Memory B cell (primary cell): ENCODE results near the gene POLG.

Experiments used
- ATAC-seq: fragments of 150-1000 bp; cut with Tn5 transposase; 2 replicates; pipeline ENCODE4 v1.10.0; 2021; ENCODE audit warnings: low read depth, mild to moderate bottlenecking, moderate library complexity
- DNase-seq, 2 donors: peaks; one replicate each; pipeline ENCODE4 v3.0.0; 2022; ENCODE audit warnings: low spot score in 2 of 2
- H3K27ac Mint-ChIP-seq: one replicate; pipeline ENCODE4 v1.8.0; 2022; ENCODE audit warnings: mild to moderate bottlenecking, moderate library complexity, mixed read lengths
- H3K27me3 Mint-ChIP-seq: one replicate; pipeline ENCODE4 v1.8.0; 2022; ENCODE audit warnings: mixed read lengths
- H3K36me3 Mint-ChIP-seq: one replicate; pipeline ENCODE4 v1.8.0; 2022; ENCODE audit warnings: mild to moderate bottlenecking, mixed read lengths
- H3K4me1 Mint-ChIP-seq: one replicate; pipeline ENCODE4 v1.8.0; 2022; ENCODE audit warnings: mixed read lengths
- H3K4me3 Mint-ChIP-seq: one replicate; pipeline ENCODE4 v1.8.0; 2022; ENCODE audit warnings: mild to moderate bottlenecking, moderate library complexity, mixed read lengths
- H3K9me3 Mint-ChIP-seq: one replicate; pipeline ENCODE4 v1.8.0; 2022; ENCODE audit warnings: mixed read lengths

POLG gene

GRCh38 chr15:89334510-89335297, at the start of gene POLG:
Gene POLG, minus strand, starts transcription at chr15:89334824. Its CDS starts 1,070 bp downstream, at chr15:89333754.
- peaks cover 29% of the 10 kb centered on the region for H3K4me1 Mint-ChIP-seq
- no peaks in the 10 kb centered on the region for H3K27me3 Mint-ChIP-seq
- peaks cover 13% of the 10 kb centered on the region for H3K36me3 Mint-ChIP-seq
- peak within 1 kb of the TSS; percentile 89 for H3K4me3 Mint-ChIP-seq
- peak within 1 kb of the TSS; percentile 100 for H3K27ac Mint-ChIP-seq
- DNase-seq = peak; percentile 100
- H3K9me3 Mint-ChIP-seq = peaks cover 2% of the 10 kb centered on the region
- peak; percentile 86 for ATAC-seq

DNA sequence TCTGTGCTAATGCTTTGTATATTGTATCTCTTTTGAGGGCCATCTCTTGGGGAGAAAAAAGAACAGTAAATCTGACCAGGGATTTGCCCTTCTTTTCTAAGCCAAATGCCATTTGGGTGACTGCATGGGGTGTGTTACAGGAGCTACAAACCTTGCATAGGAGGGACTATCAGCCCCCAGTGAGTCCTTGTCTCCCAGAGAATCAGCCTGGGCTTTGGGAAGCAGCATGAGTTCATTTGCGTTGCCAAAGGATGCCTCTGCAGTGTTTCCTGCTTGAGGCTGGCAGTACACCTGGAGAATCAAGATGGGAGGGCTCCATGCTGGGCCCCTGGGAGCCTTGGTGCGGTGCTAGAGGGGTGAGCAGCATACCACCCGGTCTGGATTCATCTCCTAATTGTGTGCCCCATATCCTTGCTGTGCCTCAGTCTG, 49.6 kb upstream of the POLG start:
- ATAC-seq (no peak), DNase-seq (no peak)
- H3K9me3 Mint-ChIP-seq = no peaks in the 10 kb centered on the region
- H3K27me3 Mint-ChIP-seq = peaks cover 14% of the 10 kb centered on the region
- no peaks in the 10 kb centered on the region for H3K4me1 Mint-ChIP-seq
- H3K4me3 Mint-ChIP-seq = no peak overlapping the region
- H3K36me3 Mint-ChIP-seq = no peaks in the 10 kb centered on the region
- H3K27ac Mint-ChIP-seq = no peak overlapping the region

- Mint-ChIP-seq H3K27ac (no peak overlapping the region), H3K4me1 (no peaks in the 10 kb centered on the region), H3K4me3 (no peak overlapping the region), H3K36me3 (no peaks in the 10 kb centered on the region), H3K9me3 (no peaks in the 10 kb centered on the region), H3K27me3 (peaks cover 11% of the 10 kb centered on the region)
- no peak for ATAC-seq
- DNase-seq = no peak
Observed at GRCh38 chr15:89383365-89384175, 48.9 kb upstream of the POLG start.

GRCh38 chr15:89381888-89382686, 47.5 kb upstream of the POLG start:
- H3K27me3 Mint-ChIP-seq = peaks cover 16% of the 10 kb centered on the region
- no peak overlapping the region for H3K4me3 Mint-ChIP-seq
- no peak overlapping the region for H3K27ac Mint-ChIP-seq
- no peaks in the 10 kb centered on the region for H3K36me3 Mint-ChIP-seq
- ATAC-seq (no peak), DNase-seq (no peak)
- H3K9me3 Mint-ChIP-seq = no peaks in the 10 kb centered on the region
- no peaks in the 10 kb centered on the region for H3K4me1 Mint-ChIP-seq

GRCh38 chr15:89381331-89381730, 46.7 kb upstream of the POLG start:
- peaks cover 23% of the 10 kb centered on the region for H3K27me3 Mint-ChIP-seq

GRCh38 chr15:89379818-89380217, 45.2 kb upstream of the POLG start:
- H3K36me3 Mint-ChIP-seq = no peaks in the 10 kb centered on the region
- peaks cover 2% of the 10 kb centered on the region for H3K4me1 Mint-ChIP-seq
- peaks cover 28% of the 10 kb centered on the region for H3K27me3 Mint-ChIP-seq
- ATAC-seq (no peak), DNase-seq (no peak)
- H3K4me3 Mint-ChIP-seq = peak overlapping the region; percentile 67
- no peaks in the 10 kb centered on the region for H3K9me3 Mint-ChIP-seq
- H3K27ac Mint-ChIP-seq = no peak overlapping the region

More at GRCh38 chr15:89381331-89381730, 46.7 kb upstream of the POLG start:
- no peaks in the 10 kb centered on the region for H3K36me3 Mint-ChIP-seq
- H3K27ac Mint-ChIP-seq = no peak overlapping the region
- H3K4me1 Mint-ChIP-seq = peaks cover 1% of the 10 kb centered on the region
- ATAC-seq = no peak
- H3K9me3 Mint-ChIP-seq = no peaks in the 10 kb centered on the region
- no peak for DNase-seq
- no peak overlapping the region for H3K4me3 Mint-ChIP-seq

DNA sequence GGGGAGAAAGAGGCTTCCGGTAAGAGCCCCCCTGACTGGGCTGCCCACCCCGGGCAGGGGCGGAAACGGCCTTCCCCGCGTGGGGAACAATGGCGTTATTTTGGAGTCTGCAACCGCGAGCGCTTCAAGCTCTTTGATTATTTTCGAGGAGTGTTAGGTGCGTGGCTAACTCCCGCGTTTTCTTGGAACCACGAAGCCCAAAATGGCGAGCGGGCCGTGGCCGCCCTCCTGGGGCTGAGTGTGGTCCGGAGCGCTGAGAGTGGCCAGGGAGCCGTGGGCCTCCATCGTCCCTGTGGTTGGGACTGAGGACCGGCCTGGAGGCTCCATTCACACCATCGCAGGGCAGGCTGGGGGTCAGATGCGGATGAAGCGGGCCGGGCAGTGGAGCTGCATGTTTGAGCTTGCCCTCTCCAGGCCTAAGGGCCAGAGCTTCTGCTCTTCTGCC, 44.6 kb upstream of the POLG start:
- Mint-ChIP-seq H3K9me3 (no peaks in the 10 kb centered on the region), H3K27ac (no peak overlapping the region), H3K27me3 (peaks cover 29% of the 10 kb centered on the region), H3K36me3 (no peaks in the 10 kb centered on the region), H3K4me3 (peak overlapping the region; percentile 67), H3K4me1 (peaks cover 2% of the 10 kb centered on the region)
- ATAC-seq (no peak), DNase-seq (no peak)

DNA sequence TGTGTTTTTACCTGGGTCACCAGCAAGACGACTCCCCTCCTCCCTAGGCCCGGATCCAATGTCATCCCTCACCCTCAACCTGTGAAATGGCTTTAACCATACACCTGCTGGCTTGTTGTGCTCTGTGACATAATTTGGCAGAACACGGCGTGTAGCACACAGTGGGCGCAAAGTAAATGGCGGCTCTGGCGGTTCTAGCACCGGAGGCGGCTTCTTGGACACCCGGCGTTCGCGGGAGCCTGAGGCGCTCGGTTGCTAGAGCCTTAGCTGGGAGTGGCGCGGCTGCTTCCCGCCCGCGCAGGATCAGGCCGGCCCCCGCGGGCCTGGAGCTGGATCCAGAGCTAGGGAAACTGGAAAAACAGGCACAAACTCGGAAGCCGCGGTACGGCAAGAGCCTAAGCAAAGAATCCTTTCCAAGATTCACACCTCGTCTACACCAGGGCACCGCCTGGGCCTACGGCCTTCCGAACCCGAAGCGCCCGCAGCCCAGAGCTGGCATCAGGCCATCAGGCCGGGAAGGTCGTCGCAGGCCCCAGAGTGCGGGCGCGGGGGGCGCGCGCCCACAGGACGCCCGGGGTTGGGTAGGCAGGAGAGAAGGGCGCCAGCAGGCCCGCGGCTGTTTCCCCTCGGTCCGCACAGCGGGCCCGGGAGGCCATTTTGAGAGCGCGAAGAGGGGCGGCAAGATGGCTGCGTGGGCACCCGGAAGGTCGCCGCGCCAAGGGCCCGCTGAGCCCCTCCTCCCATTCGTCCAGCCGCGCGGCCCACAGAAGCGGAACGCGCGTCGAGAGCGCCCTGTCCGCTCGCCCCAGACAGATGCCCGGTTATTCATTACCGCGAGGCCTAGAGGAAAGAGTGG, 43.9 kb upstream of the POLG start:
- H3K27me3 Mint-ChIP-seq = peaks cover 29% of the 10 kb centered on the region
- H3K4me3 Mint-ChIP-seq = peak overlapping the region; percentile 63
- no peaks in the 10 kb centered on the region for H3K36me3 Mint-ChIP-seq
- no peak for DNase-seq
- no peaks in the 10 kb centered on the region for H3K9me3 Mint-ChIP-seq
- no peak overlapping the region for H3K27ac Mint-ChIP-seq
- H3K4me1 Mint-ChIP-seq = peaks cover 2% of the 10 kb centered on the region
- peak; percentile 39 for ATAC-seq

DNA sequence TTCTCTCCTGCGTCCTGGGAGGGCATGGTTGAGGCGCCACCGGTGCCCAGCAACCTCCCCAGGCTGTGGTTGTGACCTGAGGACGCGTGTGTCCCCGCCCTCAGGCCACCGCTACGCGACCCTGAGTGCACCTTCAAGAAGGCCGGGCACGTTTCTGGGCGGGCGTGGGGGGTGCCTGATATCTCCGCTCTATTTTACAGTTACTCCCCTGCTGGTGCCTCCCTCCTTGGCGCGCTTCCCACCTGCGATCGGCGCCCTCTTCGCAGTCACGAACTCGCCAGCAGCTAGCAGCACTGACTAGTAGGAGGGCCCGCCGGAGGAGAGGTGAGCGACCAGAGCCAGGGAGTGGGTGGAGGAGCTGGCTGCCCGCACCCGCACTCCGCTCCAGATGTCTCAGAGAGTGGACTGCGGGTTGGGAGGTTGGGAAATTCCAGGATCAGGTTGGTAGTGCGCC, 43.2 kb upstream of the POLG start:
- no peak overlapping the region for H3K27ac Mint-ChIP-seq
- peak overlapping the region; percentile 63 for H3K4me3 Mint-ChIP-seq
- H3K4me1 Mint-ChIP-seq = peaks cover 2% of the 10 kb centered on the region
- no peaks in the 10 kb centered on the region for H3K9me3 Mint-ChIP-seq
- peaks cover 29% of the 10 kb centered on the region for H3K27me3 Mint-ChIP-seq
- ATAC-seq (peak; percentile 15), DNase-seq (no peak)
- H3K36me3 Mint-ChIP-seq = no peaks in the 10 kb centered on the region

DNA sequence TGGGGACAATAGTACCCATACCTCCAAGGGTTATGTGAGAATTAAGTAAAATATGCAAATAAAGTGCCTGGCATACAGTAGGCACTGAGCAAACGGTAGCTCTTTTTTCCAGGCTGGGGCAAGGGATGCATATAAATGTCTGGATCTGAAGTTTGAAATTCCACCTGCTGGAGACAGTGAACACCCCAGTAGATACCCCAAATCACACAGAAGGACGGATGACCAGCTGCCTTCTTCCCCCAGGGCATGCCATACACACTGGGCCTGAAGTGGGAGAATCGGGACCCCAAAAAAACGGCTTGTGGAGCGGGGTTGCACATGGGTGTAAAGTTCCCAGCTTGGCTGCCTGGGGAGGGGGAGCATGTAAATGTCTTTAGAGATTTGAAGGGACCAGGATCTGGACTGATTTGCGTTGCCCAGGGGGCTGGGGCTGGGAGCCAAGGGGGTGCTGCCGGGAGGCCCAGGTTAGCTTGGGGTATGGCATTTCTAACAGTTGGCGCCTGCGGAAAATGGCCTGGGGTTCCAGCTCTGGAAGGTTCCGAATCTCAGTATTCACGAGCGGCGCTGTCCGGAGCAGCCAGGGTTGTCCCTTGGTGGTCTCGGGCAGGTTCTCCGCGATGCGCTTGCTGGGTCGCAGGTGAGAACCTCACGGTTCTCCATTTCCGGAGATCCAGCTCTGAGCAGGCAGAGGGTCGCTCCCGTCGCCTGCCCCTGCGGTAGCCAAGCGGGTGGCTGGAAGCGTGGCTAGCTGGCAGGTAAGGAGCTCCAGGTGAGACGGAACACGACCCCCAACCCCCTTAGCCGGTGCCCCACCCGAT, 42.6 kb upstream of the POLG start:
- Mint-ChIP-seq H3K27me3 (peaks cover 29% of the 10 kb centered on the region), H3K4me1 (peaks cover 2% of the 10 kb centered on the region), H3K9me3 (no peaks in the 10 kb centered on the region), H3K36me3 (no peaks in the 10 kb centered on the region), H3K4me3 (no peak overlapping the region), H3K27ac (no peak overlapping the region)
- ATAC-seq (no peak), DNase-seq (no peak)

GRCh38 chr15:89376388-89376787, 41.8 kb upstream of the POLG start:
- H3K9me3 Mint-ChIP-seq = no peaks in the 10 kb centered on the region
- H3K27me3 Mint-ChIP-seq = peaks cover 34% of the 10 kb centered on the region
- no peak for DNase-seq
- peaks cover 2% of the 10 kb centered on the region for H3K4me1 Mint-ChIP-seq
- no peak overlapping the region for H3K4me3 Mint-ChIP-seq
- no peak for ATAC-seq
- no peak overlapping the region for H3K27ac Mint-ChIP-seq
- no peaks in the 10 kb centered on the region for H3K36me3 Mint-ChIP-seq

- Mint-ChIP-seq H3K4me3 (no peak overlapping the region), H3K9me3 (no peaks in the 10 kb centered on the region), H3K27me3 (peaks cover 33% of the 10 kb centered on the region), H3K36me3 (no peaks in the 10 kb centered on the region), H3K4me1 (peaks cover 2% of the 10 kb centered on the region), H3K27ac (no peak overlapping the region)
- DNase-seq (no peak), ATAC-seq (no peak)
Observed at GRCh38 chr15:89375093-89376005, 40.7 kb upstream of the POLG start.
